Vagina (tissue), 2 donors: Measurements from ENCODE around the gene LPXN.

ENCODE experiments used
- POLR2A ChIP-seq, 2 donors: fragments of 450-650 bp; IDR thresholded peaks; one replicate each; pipeline ENCODE4 v1.6.1; 2017; ENCODE audit warnings: antibody characterized with exemption in 2 of 2, mild to moderate bottlenecking in 2 of 2, moderate library complexity in 2 of 2
- POLR2AphosphoS5 ChIP-seq, 2 donors: sonication (generic); formaldehyde crosslinking; IDR thresholded peaks; one replicate each; pipeline ENCODE4 v1.9.0; 2017; ENCODE audit warnings: antibody characterized with exemption in 2 of 2, mild to moderate bottlenecking in 2 of 2, low read depth in 1 of 2; ENCODE audit not compliant: insufficient read depth in 1 of 2
- TF ChIP-seq, protein P1 (sequence below), 3 experiments: fragments of 450-650 bp in 2 of 3; fragments of 200-600 bp in 1 of 3; sonication (generic) in 1 of 3; IDR thresholded peaks; one replicate each; pipeline ENCODE4 v1.5.1; 2017 to 2019; ENCODE audit warnings: antibody characterized with exemption in 3 of 3, mild to moderate bottlenecking in 2 of 3, moderate library complexity in 2 of 3

DNA sequence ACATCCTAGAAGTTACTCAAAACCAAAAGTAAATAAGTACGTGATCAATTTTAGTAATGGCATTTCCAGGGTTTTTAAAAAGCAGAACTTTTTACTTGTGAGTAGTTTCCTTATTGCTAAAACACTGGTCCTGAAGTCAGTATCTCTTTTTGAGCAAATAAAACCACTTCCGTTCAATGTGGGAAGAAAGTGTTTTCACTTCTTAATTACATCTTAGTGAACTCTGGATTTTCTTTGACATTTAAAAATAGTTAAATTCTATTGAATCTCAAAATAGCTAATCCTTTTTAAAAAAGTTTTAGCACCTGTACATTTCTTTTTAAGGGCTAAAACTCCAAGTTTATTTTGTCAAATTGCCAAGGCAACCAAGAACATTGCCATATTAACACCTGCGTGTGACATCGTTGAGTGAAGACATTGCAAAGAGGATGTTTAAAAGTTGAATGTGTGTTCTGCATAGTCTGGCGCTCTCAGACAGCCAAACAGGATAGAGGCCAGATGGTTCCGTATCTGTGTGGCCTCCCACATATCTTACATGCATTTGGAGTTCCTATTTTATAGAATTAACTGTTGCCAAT is 50.5 kb downstream of the LPXN start:
- TF ChIP-seq POLR2A (IDR thresholded peaks at IDR 0.05) (no peak), POLR2AphosphoS5 (IDR thresholded peaks at IDR 0.05; ENCODE audit: insufficient read depth in 1 of 2, low read depth in 1 of 2) (no peak)
- TF ChIP-seq, protein P1, sequence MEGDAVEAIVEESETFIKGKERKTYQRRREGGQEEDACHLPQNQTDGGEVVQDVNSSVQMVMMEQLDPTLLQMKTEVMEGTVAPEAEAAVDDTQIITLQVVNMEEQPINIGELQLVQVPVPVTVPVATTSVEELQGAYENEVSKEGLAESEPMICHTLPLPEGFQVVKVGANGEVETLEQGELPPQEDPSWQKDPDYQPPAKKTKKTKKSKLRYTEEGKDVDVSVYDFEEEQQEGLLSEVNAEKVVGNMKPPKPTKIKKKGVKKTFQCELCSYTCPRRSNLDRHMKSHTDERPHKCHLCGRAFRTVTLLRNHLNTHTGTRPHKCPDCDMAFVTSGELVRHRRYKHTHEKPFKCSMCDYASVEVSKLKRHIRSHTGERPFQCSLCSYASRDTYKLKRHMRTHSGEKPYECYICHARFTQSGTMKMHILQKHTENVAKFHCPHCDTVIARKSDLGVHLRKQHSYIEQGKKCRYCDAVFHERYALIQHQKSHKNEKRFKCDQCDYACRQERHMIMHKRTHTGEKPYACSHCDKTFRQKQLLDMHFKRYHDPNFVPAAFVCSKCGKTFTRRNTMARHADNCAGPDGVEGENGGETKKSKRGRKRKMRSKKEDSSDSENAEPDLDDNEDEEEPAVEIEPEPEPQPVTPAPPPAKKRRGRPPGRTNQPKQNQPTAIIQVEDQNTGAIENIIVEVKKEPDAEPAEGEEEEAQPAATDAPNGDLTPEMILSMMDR (IDR thresholded peaks at IDR 0.05) = no peak
